HG03439 (cell line): ENCODE results near the gene SMTN.
"Not testable (repeated sequence)": the region's sequence is repeated elsewhere in the genome, so short reads cannot be mapped to it uniquely, and the experiment has no call there.

Source experiments
- ATAC-seq: cut with Tn5 transposase; IDR thresholded peaks from one replicate; pipeline ENCODE4 v1.9.1; 2021; ENCODE audit warnings: mild to moderate bottlenecking, moderate library complexity; ENCODE audit not compliant: unreplicated experiment

Gene SMTN

DNA sequence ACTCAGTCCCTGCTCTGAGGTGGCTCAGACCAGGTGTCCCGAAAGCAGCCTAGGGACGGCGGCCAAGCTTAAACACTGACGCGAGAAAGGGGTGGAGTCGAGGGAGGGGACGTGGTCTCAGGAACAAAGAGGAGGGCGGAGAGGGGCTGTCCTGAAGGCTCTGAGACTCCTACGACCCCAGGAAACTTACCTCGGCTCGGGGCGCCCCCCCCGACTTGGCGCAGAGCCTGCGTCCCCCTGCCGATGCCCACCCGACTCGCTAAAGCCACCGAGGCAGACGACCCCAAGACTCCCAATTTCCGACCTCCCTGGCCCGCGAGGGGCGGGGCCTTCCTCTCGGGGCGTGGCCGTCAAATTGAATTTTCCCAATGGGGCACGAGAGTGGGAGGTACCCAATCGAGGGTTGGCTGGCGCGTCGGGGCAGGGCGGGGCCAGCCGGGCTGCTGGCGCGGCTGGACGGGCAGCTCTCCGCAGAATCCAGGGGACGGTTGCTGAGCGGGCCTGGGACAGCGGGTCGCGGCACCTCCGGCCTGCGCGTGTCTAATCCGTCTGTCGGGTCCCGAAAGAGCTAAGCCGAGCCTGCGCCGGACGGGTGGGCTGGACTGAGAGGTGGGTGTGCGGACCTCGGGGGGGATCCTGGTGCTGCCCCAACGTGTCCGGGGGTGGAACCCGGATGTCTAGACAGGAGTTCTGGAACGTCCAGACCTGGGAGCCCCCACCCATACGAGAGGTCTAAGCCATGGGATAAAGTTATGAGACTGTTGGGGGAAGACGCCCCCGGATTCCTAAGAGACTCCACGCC lies at the start of gene SMTN:
Gene SMTN, plus strand, starts transcription at position 471 of the 802 bp plus-strand sequence. CDS start 1,941 bp downstream, outside the sequence.
- peak; percentile 56 for ATAC-seq

GRCh38 chr22:31036671-31037550 lies 44.2 kb upstream of the SMTN start:
- ATAC-seq, result no peak

DNA sequence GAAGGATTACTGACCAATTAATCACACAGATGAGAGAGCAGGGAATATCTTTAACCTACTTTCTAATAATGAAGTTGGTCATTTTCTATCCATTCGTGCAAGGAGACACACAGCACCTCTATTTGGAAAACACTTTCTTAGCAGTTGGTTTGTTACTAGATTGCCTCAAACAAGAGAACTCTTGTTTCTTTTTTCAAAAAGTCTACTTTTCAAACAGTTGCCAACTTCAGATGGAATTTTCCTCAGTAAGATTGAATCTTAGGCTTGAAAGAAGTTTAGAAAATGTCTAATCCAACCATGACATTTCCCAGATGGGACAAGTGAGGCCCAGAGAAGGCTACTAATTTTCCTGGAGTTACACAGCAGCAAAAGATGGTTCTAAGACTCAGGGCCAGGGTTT lies 42.4 kb upstream of the SMTN start:
- ATAC-seq, result no peak

- no peak for ATAC-seq
These were observed 41.7 kb upstream of the SMTN start for GRCh38 chr22:31039393-31039792.

GRCh38 chr22:31040542-31041398 lies 40.3 kb upstream of the SMTN start:
- no peak for ATAC-seq

DNA sequence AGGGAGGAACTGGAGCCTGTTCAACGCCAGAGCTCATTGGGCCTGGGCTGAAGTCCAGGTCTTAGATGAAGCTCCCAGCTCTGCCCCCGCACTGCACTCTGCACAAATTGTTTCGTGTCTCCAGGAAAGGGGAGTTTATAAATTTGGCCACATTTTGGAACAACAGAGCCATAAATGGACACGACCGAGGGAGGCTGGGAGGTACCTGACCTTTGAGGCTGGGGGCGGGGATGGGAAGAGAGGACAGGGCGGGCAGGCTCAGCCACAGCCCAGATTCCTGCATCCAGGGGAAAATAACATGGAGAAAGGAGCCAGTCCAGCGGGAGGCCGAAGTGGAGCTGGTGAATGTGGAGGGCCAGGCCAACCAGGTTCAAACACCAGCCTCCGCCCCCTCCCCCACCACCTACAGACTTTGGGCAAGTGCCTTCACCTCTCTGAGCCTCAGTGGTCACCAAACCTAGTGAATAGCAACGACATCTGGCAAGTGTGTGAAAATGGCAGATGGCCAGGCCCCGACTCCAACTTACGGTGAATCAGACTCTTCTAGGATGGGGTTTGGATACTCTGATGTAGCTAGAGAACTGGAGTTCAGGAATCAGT lies 36.8 kb upstream of the SMTN start:
- no peak for ATAC-seq

- no peak for ATAC-seq
These were observed 35.1 kb upstream of the SMTN start for GRCh38 chr22:31045900-31046538.

GRCh38 chr22:31046539-31047226 lies 34.4 kb upstream of the SMTN start:
- ATAC-seq, result no peak

GRCh38 chr22:31048570-31048969 lies 32.5 kb upstream of the SMTN start:
- ATAC-seq, result no peak

DNA sequence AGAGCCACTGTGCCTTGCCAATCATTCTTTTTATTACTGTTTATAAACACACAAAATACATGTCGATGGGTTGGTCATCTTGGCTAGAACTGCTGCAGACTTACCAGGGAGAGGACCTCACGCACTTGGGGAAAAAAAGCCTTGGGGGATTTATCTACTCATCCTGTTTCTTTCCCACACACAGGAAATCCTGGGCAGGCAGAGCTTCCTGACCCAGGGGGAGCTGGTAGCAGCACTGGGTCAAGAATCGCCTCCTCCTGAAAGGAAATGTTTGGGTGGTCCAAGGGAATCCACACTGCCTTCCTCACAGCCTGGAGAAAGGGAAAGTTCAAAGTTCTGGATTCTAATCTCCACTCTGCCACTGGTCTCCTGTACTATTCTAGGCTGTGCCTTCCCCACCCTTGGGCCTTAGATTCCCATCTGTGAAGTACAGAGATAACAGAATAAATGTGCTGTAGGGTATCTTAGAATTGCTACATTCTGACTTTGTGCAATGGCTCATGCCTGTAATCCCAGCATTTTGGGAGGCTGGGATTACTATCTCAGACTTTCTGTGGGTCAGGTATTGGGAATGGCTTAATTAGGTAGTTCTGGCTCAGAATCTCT lies 31.2 kb upstream of the SMTN start:
- ATAC-seq, result no peak

- no peak for ATAC-seq
These were observed 25.9 kb upstream of the SMTN start for GRCh38 chr22:31055117-31055634.

GRCh38 chr22:31055635-31056159 lies 25.4 kb upstream of the SMTN start:
- no peak for ATAC-seq

GRCh38 chr22:31056986-31057599 lies 24.0 kb upstream of the SMTN start:
- no peak for ATAC-seq

- not testable (repeated sequence) for ATAC-seq
These were observed 21.5 kb upstream of the SMTN start for GRCh38 chr22:31059663-31060062.

DNA sequence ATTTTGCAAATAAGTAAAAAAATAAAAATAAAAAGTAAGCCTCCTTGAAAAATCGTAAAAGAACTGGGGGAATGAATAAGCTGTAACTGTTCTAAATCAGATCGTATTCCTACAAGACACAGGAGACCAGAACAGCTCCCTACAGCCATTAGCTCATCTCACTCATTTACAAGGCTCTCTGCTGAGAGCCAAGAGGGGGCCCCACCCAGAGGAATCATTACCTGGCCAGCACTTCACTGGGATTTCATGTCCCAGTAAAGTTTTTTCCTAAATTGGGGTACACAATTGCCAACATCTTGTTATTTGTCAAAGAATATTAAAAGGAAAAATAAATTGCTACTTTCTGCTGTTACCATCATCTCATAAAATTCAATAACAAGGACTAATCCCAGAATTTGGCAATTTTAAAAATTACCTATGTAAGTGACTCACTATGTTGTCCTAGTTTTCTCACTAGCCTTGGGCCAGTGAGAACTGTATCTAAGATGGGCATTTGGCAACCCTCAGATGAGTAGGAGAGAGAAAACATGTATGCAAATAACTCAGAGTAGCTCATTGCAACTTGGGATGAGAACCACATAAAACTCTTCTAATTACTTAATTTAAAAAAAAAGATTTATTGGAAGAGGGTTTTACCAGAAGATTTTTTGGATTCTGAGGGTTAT lies 18.4 kb upstream of the SMTN start:
- no peak for ATAC-seq

DNA sequence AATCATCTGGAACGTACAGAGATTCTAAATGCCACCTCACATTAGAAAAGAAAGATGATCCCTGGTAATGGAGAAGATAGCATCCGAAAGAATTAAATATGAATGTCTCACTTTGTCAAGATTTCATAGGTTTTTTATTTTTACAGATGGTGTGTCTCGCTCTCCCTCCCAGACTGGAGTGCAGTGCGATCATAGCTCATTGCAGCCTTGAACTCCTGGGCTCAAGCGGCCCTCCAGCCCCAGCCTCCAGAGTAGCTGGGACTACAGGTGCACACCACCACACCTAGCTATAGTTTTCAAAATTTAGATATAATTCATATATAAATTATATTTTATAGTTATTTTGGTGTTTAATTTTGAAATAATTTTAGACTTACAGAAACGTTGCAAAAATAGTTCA lies 16.7 kb upstream of the SMTN start:
- no peak for ATAC-seq

DNA sequence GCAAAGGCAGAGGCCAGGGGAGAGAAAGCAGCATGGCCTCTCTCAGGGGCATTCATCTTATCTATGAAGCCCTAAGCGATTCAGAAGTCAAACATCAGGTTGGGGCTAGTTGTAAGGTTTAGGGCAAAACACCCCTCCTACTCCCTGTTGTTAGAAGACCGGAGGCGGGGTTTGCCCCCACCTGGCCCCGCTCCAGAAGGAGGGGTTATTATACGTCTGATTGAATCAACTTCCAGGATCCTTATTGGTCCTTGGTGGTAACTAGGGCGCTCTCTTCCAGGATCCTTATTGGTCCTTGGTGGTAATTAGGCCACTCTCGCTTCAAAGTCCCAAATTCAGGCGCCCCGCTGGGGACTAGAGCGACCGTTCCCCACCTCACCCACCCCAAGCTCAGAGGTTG lies 12.1 kb upstream of the SMTN start:
- ATAC-seq, result no peak
